ENCODE measurements around the gene AHI1. TPM values are rescaled to one million over a fixed set of nuclear protein-coding genes. Genes with fewer than 3 reads are reported as not detected.
A peak's percentile ranks its signal among the peaks of the same experiment; 100 is the strongest.

Gene AHI1
- total RNA-seq, 1 donor from 2014 or later, result 14.2 TPM

- H3K27ac Mint-ChIP-seq (ENCODE audit: unreplicated experiment), result no peak overlapping the region
These were observed 32.9 kb downstream of the AHI1 start for GRCh38 chr6:135464634-135465033.

GRCh38 chr6:135461208-135461607, 36.3 kb downstream of the AHI1 start:
- Histone ChIP-seq H3K4me2 (ENCODE audit: low read length) (no peak overlapping the region), H2AFZ (ENCODE audit: low read depth, low read length) (no peak overlapping the region), H3K36me3 (ENCODE audit: insufficient read depth, low read length) (peaks cover 13% of the 10 kb centered on the region), H4K20me1 (ENCODE audit: insufficient read depth, low read length) (no peaks in the 10 kb centered on the region), H3K27me3 (ENCODE audit: insufficient read depth, low read length) (no peaks in the 10 kb centered on the region), H3K9me3 (ENCODE audit: insufficient read depth, low read depth, low read length) (no peaks in the 10 kb centered on the region), H3K4me1 (ENCODE audit: insufficient read depth, low read length) (no peaks in the 10 kb centered on the region), H3K4me3 (ENCODE audit: insufficient read depth, low read depth, low read length) (no peak overlapping the region), H3K79me2 (ENCODE audit: insufficient read depth, low read length) (no peaks in the 10 kb centered on the region), H3K27ac (ENCODE audit: low read depth, low read length) (no peak overlapping the region), H3K9ac (ENCODE audit: low read length) (no peak overlapping the region)
- FAIRE-seq (no peak), DNase-seq (ENCODE audit: low read depth) (no peak)
- H3K4me3 Mint-ChIP-seq (ENCODE audit: unreplicated experiment), result no peak overlapping the region
- H3K27me3 Mint-ChIP-seq (ENCODE audit: low read depth, unreplicated experiment), result no peaks in the 10 kb centered on the region
- no peak overlapping the region for H3K27ac Mint-ChIP-seq (ENCODE audit: unreplicated experiment)
- H3K9me3 Mint-ChIP-seq (ENCODE audit: unreplicated experiment), result no peaks in the 10 kb centered on the region
- no peak for TF ChIP-seq CTCF (IDR thresholded peaks at IDR 0.05; ENCODE audit: insufficient read depth, low read depth, low read length)
- no peak for TF ChIP-seq EZH2 (IDR thresholded peaks at IDR 0.05; ENCODE audit: insufficient read depth, low read length)
- H3K36me3 Mint-ChIP-seq (ENCODE audit: low read depth, unreplicated experiment), result peaks cover 4% of the 10 kb centered on the region
- H3K4me1 Mint-ChIP-seq (ENCODE audit: low read depth, unreplicated experiment), result no peaks in the 10 kb centered on the region

More at GRCh38 chr6:135464634-135465033, 32.9 kb downstream of the AHI1 start:
- Mint-ChIP-seq H3K27me3 (ENCODE audit: low read depth, unreplicated experiment) (no peaks in the 10 kb centered on the region), H3K4me3 (ENCODE audit: unreplicated experiment) (no peak overlapping the region), H3K9me3 (ENCODE audit: unreplicated experiment) (no peaks in the 10 kb centered on the region), H3K36me3 (ENCODE audit: low read depth, unreplicated experiment) (peaks cover 4% of the 10 kb centered on the region), H3K4me1 (ENCODE audit: low read depth, unreplicated experiment) (no peaks in the 10 kb centered on the region)
- no peaks in the 10 kb centered on the region for H3K9me3 ChIP-seq (ENCODE audit: insufficient read depth, low read depth, low read length)
- no peaks in the 10 kb centered on the region for H4K20me1 ChIP-seq (ENCODE audit: insufficient read depth, low read length)
- H3K27ac ChIP-seq (ENCODE audit: low read depth, low read length), result no peak overlapping the region
- no peak overlapping the region for H2AFZ ChIP-seq (ENCODE audit: low read depth, low read length)
- peak; percentile 63 for FAIRE-seq
- no peak for DNase-seq (ENCODE audit: low read depth)
- H3K36me3 ChIP-seq (ENCODE audit: insufficient read depth, low read length), result peaks cover 16% of the 10 kb centered on the region
- H3K27me3 ChIP-seq (ENCODE audit: insufficient read depth, low read length), result no peaks in the 10 kb centered on the region
- H3K4me2 ChIP-seq (ENCODE audit: low read length), result no peak overlapping the region
- no peak overlapping the region for H3K4me3 ChIP-seq (ENCODE audit: insufficient read depth, low read depth, low read length)
- H3K79me2 ChIP-seq (ENCODE audit: insufficient read depth, low read length), result no peaks in the 10 kb centered on the region
- H3K4me1 ChIP-seq (ENCODE audit: insufficient read depth, low read length), result no peaks in the 10 kb centered on the region
- H3K9ac ChIP-seq (ENCODE audit: low read length), result no peak overlapping the region
- TF ChIP-seq CTCF (IDR thresholded peaks at IDR 0.05; ENCODE audit: insufficient read depth, low read depth, low read length) (no peak), EZH2 (IDR thresholded peaks at IDR 0.05; ENCODE audit: insufficient read depth, low read length) (no peak)

- H3K4me2 ChIP-seq (ENCODE audit: low read length), result no peak overlapping the region
- no peak overlapping the region for H3K27ac ChIP-seq (ENCODE audit: low read depth, low read length)
- no peaks in the 10 kb centered on the region for H3K36me3 ChIP-seq (ENCODE audit: insufficient read depth, low read length)
- DNase-seq (ENCODE audit: low read depth) (no peak), FAIRE-seq (no peak)
- no peak overlapping the region for H2AFZ ChIP-seq (ENCODE audit: low read depth, low read length)
- no peaks in the 10 kb centered on the region for H3K4me1 ChIP-seq (ENCODE audit: insufficient read depth, low read length)
- Mint-ChIP-seq H3K4me3 (ENCODE audit: unreplicated experiment) (no peak overlapping the region), H3K36me3 (ENCODE audit: low read depth, unreplicated experiment) (peaks cover 3% of the 10 kb centered on the region), H3K27ac (ENCODE audit: unreplicated experiment) (no peak overlapping the region), H3K9me3 (ENCODE audit: unreplicated experiment) (no peaks in the 10 kb centered on the region), H3K4me1 (ENCODE audit: low read depth, unreplicated experiment) (no peaks in the 10 kb centered on the region), H3K27me3 (ENCODE audit: low read depth, unreplicated experiment) (no peaks in the 10 kb centered on the region)
- no peak overlapping the region for H3K9ac ChIP-seq (ENCODE audit: low read length)
- no peaks in the 10 kb centered on the region for H3K9me3 ChIP-seq (ENCODE audit: insufficient read depth, low read depth, low read length)
- no peaks in the 10 kb centered on the region for H3K27me3 ChIP-seq (ENCODE audit: insufficient read depth, low read length)
- no peaks in the 10 kb centered on the region for H3K79me2 ChIP-seq (ENCODE audit: insufficient read depth, low read length)
- no peak for TF ChIP-seq EZH2 (IDR thresholded peaks at IDR 0.05; ENCODE audit: insufficient read depth, low read length)
- TF ChIP-seq CTCF (IDR thresholded peaks at IDR 0.05; ENCODE audit: insufficient read depth, low read depth, low read length), result no peak
- H4K20me1 ChIP-seq (ENCODE audit: insufficient read depth, low read length), result no peaks in the 10 kb centered on the region
- no peak overlapping the region for H3K4me3 ChIP-seq (ENCODE audit: insufficient read depth, low read depth, low read length)
These were observed 39.5 kb downstream of the AHI1 start for GRCh38 chr6:135458051-135458450.

Data from astrocyte (in vitro differentiated cells and primary cell).